Liver (tissue), 9 donors: ENCODE measurements around the gene DLGAP4. TPM values are rescaled to one million over a fixed set of nuclear protein-coding genes. Genes with fewer than 3 reads are reported as not detected.

ENCODE experiments used
- DNase-seq: peaks from one replicate; pipeline ENCODE4 v3.0.0-alpha.2; 2017; ENCODE audit warnings: low spot score
- H3K27ac ChIP-seq, 2 donors: one replicate each; pipeline ENCODE4 v1.7.0; 2013; ENCODE audit warnings: inconsistent platforms in 2 of 2, low read length in 2 of 2, control low read depth in 1 of 2, low read depth in 1 of 2, mild to moderate bottlenecking in 1 of 2
- H3K27me3 ChIP-seq, 4 donors: one replicate each; pipeline versions ENCODE4 v1.6.1 to v1.7.0; 2013; ENCODE audit warnings: low read length in 3 of 4, inconsistent platforms in 1 of 4, mild to moderate bottlenecking in 1 of 4, moderate library complexity in 1 of 4; ENCODE audit not compliant: control insufficient read depth in 4 of 4, insufficient read depth in 4 of 4
- H3K36me3 ChIP-seq, 4 donors: one replicate each; pipeline versions ENCODE4 v1.6.1 to v1.7.0; 2013; ENCODE audit warnings: low read length in 3 of 4, mild to moderate bottlenecking in 3 of 4, low read depth in 1 of 4, moderate library complexity in 1 of 4; ENCODE audit not compliant: control insufficient read depth in 4 of 4, insufficient read depth in 3 of 4
- H3K4me1 ChIP-seq, 4 donors: one replicate each; pipeline versions ENCODE4 v1.6.1 to v1.7.0; 2013; ENCODE audit warnings: low read length in 3 of 4, mild to moderate bottlenecking in 3 of 4, moderate library complexity in 1 of 4; ENCODE audit not compliant: control insufficient read depth in 4 of 4, insufficient read depth in 4 of 4
- H3K4me3 ChIP-seq, 3 donors: one replicate each; pipeline versions ENCODE4 v1.6.1 to v1.7.0; 2013; ENCODE audit warnings: low read length in 3 of 3, control low read depth in 1 of 3, low read depth in 1 of 3, mild to moderate bottlenecking in 1 of 3
- H3K9ac ChIP-seq, 2 donors: one replicate each; pipeline ENCODE4 v1.7.0; 2013; ENCODE audit warnings: low read length in 2 of 2, mild to moderate bottlenecking in 2 of 2, moderate library complexity in 2 of 2, control low read depth in 1 of 2, low read depth in 1 of 2
- H3K9me3 ChIP-seq, 4 donors: one replicate each; pipeline versions ENCODE4 v1.6.1 to v1.7.0; 2013; ENCODE audit warnings: low read length in 3 of 4; ENCODE audit not compliant: control insufficient read depth in 4 of 4
- CTCF ChIP-seq: fragments of 150-350 bp; IDR thresholded peaks from 2 replicates; pipeline ENCODE4 v1.5.1; 2017; ENCODE audit warnings: improper control_type of control experiment, low read depth, low read length; ENCODE audit not compliant: missing input control
- EGR1 ChIP-seq, 2 donors: IDR thresholded peaks; 2 replicates each; pipeline ENCODE4 v1.6.1; 2016 to 2018; ENCODE audit warnings: antibody characterized with exemption in 2 of 2, low read depth in 2 of 2
- FOXA1 ChIP-seq: IDR thresholded peaks from 2 replicates; pipeline ENCODE4 v1.6.1; 2016; ENCODE audit warnings: antibody characterized with exemption
- FOXA2 ChIP-seq: IDR thresholded peaks from 2 replicates; pipeline ENCODE4 v1.6.1; 2016; ENCODE audit warnings: antibody characterized with exemption
- GABPA ChIP-seq, 2 donors: IDR thresholded peaks in 1 of 2; conservative IDR thresholded peaks in 1 of 2; 2 replicates each; pipeline ENCODE4 v1.6.1; 2016; ENCODE audit warnings: antibody characterized with exemption in 2 of 2, mild to moderate bottlenecking in 1 of 2, moderate library complexity in 1 of 2
- HNF4A ChIP-seq, 2 donors: conservative IDR thresholded peaks; 2 replicates each; pipeline ENCODE4 v1.6.1; 2016; ENCODE audit warnings: antibody characterized with exemption in 2 of 2, mild to moderate bottlenecking in 2 of 2
- HNF4G ChIP-seq: IDR thresholded peaks from 2 replicates; pipeline ENCODE4 v1.6.1; 2016; ENCODE audit warnings: antibody characterized with exemption
- JUND ChIP-seq, 2 donors: IDR thresholded peaks; 2 replicates each; pipeline ENCODE4 v1.6.1; 2016; ENCODE audit warnings: antibody characterized with exemption in 2 of 2
- NR2F2 ChIP-seq: IDR thresholded peaks from 2 replicates; pipeline ENCODE4 v1.6.1; 2016; ENCODE audit warnings: antibody characterized with exemption
- RAD21 ChIP-seq, 2 donors: IDR thresholded peaks; 2 replicates each; pipeline ENCODE4 v1.6.1; 2016; ENCODE audit warnings: antibody characterized with exemption in 2 of 2, mild to moderate bottlenecking in 2 of 2
- RXRA ChIP-seq, 2 donors: IDR thresholded peaks; 2 replicates each; pipeline ENCODE4 v1.6.1; 2017 to 2018; ENCODE audit warnings: antibody characterized with exemption in 2 of 2, mild to moderate bottlenecking in 1 of 2
- SP1 ChIP-seq: IDR thresholded peaks from 2 replicates; pipeline ENCODE4 v1.6.1; 2018; ENCODE audit warnings: antibody characterized with exemption, mild to moderate bottlenecking
- TAF1 ChIP-seq: conservative IDR thresholded peaks from 2 replicates; pipeline ENCODE4 v1.6.1; 2016; ENCODE audit warnings: antibody characterized with exemption, mild to moderate bottlenecking
- ZBTB33 ChIP-seq: IDR thresholded peaks from 2 replicates; pipeline ENCODE4 v1.6.1; 2016; ENCODE audit warnings: antibody characterized with exemption
- WGBS: extraction: QIAGEN DNeasy Blood & Tissue Kit; methylation state at CpG from one replicate; pipeline ENCODE4 v1.1.7; 2013; 5-methylcytosine and 5-hydroxymethylcytosine counted together
- polyA plus RNA-seq, 2 donors: library from polyadenylated mRNA; stranded (reverse) in 1 of 2; unstranded in 1 of 2; fragments of 200-250 nt in 1 of 2; fragments of >200 nt in 1 of 2; fragmentation: Nextera tagmentation in 1 of 2; extraction: Ambion mirVana in 1 of 2; gene quantifications; one replicate each; pipeline versions ENCODE4 v1.2.1 to v1.2.3, GENCODE V29; 2013 to 2015
- total RNA-seq, 2 donors: library from RNA; depleted of rRNA; stranded (reverse); fragments of >200 nt; gene quantifications; one replicate each; pipeline ENCODE4 v1.2.3, GENCODE V29; 2014
- TF ChIP-seq, protein P1 (sequence below): IDR thresholded peaks from 2 replicates; pipeline ENCODE4 v1.6.1; 2016; ENCODE audit warnings: antibody characterized with exemption
- TF ChIP-seq, protein P2 (sequence below): IDR thresholded peaks from 2 replicates; pipeline ENCODE4 v1.6.1; 2016; ENCODE audit warnings: antibody characterized with exemption
- TF ChIP-seq, protein P3 (sequence below): IDR thresholded peaks from 2 replicates; pipeline ENCODE4 v1.6.1; 2016; ENCODE audit warnings: antibody characterized with exemption, mild to moderate bottlenecking
- donor health status: healthy.
- donor health status: healthy.
- donor health status: healthy.
- donor health status: healthy.
- donor health status: healthy.

The DLGAP4 gene
- total and polyA plus RNA-seq, 4 donors, result 2.9 to 18.7 (median 11.2) TPM

DNA sequence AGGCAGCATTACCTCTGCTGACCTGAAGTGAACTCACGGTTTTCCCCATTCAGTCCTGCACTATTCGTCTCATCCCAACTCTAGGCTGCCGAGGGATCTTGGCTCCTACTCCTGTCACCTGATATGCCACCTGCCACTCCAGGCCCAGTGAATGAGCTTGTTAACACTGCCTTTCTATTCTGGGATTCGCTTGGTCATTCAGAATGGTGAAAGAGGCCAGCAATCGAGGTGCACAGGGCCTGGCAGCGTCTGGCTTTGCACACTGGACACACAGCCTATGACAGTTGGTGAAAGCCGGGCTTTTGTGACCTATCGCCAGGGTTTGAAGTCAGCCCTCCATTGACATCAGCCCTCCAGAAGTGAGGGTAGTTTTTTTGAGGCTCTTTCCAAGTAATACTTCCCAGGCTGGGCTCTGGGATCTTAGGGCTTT is 175.9 kb downstream of the DLGAP4 start:
- no peak overlapping the region for H3K9ac ChIP-seq
- TF ChIP-seq EGR1 (IDR thresholded peaks at IDR 0.05; ENCODE audit: low read depth in 2 of 2), result no peak
- no peak for TF ChIP-seq JUND (IDR thresholded peaks at IDR 0.05)
- peak in 1 of 2 donors; percentile 81 for TF ChIP-seq RXRA (IDR thresholded peaks at IDR 0.05)
- no peak for TF ChIP-seq SP1
- TF ChIP-seq FOXA1, result no peak
- TF ChIP-seq NR2F2, result no peak
- TF ChIP-seq, protein P1, sequence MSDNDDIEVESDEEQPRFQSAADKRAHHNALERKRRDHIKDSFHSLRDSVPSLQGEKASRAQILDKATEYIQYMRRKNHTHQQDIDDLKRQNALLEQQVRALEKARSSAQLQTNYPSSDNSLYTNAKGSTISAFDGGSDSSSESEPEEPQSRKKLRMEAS, result peak; percentile 42
- no peak for TF ChIP-seq TAF1
- TF ChIP-seq, protein P2, sequence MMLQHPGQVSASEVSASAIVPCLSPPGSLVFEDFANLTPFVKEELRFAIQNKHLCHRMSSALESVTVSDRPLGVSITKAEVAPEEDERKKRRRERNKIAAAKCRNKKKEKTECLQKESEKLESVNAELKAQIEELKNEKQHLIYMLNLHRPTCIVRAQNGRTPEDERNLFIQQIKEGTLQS, result no peak
- TF ChIP-seq ZBTB33, result no peak
- TF ChIP-seq RAD21 (IDR thresholded peaks at IDR 0.05), result no peak
- no peak for TF ChIP-seq FOXA2
- TF ChIP-seq GABPA (IDR thresholded peaks at IDR 0.05 in 1 of 2, conservative IDR thresholded peaks at IDR 0.05 in 1 of 2), result no peak
- peak in 1 of 2 donors; percentile 46 for TF ChIP-seq HNF4A (conservative IDR thresholded peaks at IDR 0.05)
- no peak for DNase-seq

GRCh38 chr20:36483209-36483918 is 177.2 kb downstream of the DLGAP4 start:
- no peak overlapping the region for H3K27ac ChIP-seq
- WGBS, result 90% methylated on average over 5 of the region's 5 CpGs

More for the DNA sequence above, 175.9 kb downstream of the DLGAP4 start:
- 34% methylated on average over 8 of the region's 8 CpGs for WGBS
- peak overlapping the region in 1 of 2 donors; percentile 47 for H3K27ac ChIP-seq
- no peaks in the 10 kb centered on the region for H3K36me3 ChIP-seq
- no peaks in the 10 kb centered on the region for H3K27me3 ChIP-seq
- no peaks in the 10 kb centered on the region for H3K9me3 ChIP-seq
- peaks cover 13 to 20% (median 16%) of the 10 kb centered on the region in 4 donors for H3K4me1 ChIP-seq
- H3K4me3 ChIP-seq, result no peak overlapping the region

More at GRCh38 chr20:36483209-36483918, 177.2 kb downstream of the DLGAP4 start:
- H3K36me3 ChIP-seq, result no peaks in the 10 kb centered on the region
- no peaks in the 10 kb centered on the region for H3K27me3 ChIP-seq
- TF ChIP-seq CTCF, result no peak
- TF ChIP-seq RXRA (IDR thresholded peaks at IDR 0.05), result no peak
- TF ChIP-seq RAD21 (IDR thresholded peaks at IDR 0.05), result no peak
- TF ChIP-seq FOXA2, result no peak
- no peak for TF ChIP-seq HNF4A (conservative IDR thresholded peaks at IDR 0.05)
- TF ChIP-seq, protein P1, result no peak
- no peak for TF ChIP-seq NR2F2
- TF ChIP-seq, protein P3, sequence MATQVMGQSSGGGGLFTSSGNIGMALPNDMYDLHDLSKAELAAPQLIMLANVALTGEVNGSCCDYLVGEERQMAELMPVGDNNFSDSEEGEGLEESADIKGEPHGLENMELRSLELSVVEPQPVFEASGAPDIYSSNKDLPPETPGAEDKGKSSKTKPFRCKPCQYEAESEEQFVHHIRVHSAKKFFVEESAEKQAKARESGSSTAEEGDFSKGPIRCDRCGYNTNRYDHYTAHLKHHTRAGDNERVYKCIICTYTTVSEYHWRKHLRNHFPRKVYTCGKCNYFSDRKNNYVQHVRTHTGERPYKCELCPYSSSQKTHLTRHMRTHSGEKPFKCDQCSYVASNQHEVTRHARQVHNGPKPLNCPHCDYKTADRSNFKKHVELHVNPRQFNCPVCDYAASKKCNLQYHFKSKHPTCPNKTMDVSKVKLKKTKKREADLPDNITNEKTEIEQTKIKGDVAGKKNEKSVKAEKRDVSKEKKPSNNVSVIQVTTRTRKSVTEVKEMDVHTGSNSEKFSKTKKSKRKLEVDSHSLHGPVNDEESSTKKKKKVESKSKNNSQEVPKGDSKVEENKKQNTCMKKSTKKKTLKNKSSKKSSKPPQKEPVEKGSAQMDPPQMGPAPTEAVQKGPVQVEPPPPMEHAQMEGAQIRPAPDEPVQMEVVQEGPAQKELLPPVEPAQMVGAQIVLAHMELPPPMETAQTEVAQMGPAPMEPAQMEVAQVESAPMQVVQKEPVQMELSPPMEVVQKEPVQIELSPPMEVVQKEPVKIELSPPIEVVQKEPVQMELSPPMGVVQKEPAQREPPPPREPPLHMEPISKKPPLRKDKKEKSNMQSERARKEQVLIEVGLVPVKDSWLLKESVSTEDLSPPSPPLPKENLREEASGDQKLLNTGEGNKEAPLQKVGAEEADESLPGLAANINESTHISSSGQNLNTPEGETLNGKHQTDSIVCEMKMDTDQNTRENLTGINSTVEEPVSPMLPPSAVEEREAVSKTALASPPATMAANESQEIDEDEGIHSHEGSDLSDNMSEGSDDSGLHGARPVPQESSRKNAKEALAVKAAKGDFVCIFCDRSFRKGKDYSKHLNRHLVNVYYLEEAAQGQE, result no peak
- TF ChIP-seq TAF1, result no peak
- TF ChIP-seq, protein P2, result no peak
- TF ChIP-seq EGR1 (IDR thresholded peaks at IDR 0.05; ENCODE audit: low read depth in 2 of 2), result no peak
- TF ChIP-seq GABPA (IDR thresholded peaks at IDR 0.05 in 1 of 2, conservative IDR thresholded peaks at IDR 0.05 in 1 of 2), result no peak
- TF ChIP-seq HNF4G, result no peak
- no peak for TF ChIP-seq SP1
- no peak overlapping the region for H3K4me3 ChIP-seq
- H3K4me1 ChIP-seq, result peaks cover 13 to 20% (median 16%) of the 10 kb centered on the region in 4 donors
- no peak overlapping the region for H3K9ac ChIP-seq
- no peak for DNase-seq
- no peaks in the 10 kb centered on the region for H3K9me3 ChIP-seq
